Measurements from ENCODE around the gene SYNJ1.
"Not testable (repeated sequence)": the region's sequence is repeated elsewhere in the genome, so short reads cannot be mapped to it uniquely, and the experiment has no call there.

Gene SYNJ1

DNA sequence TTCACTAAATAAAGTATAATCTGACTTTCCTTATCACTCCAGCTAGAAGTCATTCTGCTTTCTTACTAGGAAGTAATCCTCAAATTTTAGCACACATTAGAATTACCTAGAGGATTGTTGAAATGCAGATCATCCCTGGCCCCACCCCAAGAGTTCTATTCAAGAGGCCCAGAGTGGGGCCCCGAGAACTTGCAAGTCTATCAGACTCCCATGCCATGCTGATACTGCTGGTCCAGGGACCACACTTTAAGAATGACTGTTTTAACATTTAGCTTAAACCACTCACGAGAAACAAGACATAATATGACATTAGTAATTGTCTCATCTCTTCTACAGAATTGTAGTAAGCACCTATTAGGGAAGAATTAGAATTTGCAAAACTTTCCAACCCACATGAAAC is 7.7 kb upstream of the SYNJ1 start:
- no peak for DNase-seq

DNA sequence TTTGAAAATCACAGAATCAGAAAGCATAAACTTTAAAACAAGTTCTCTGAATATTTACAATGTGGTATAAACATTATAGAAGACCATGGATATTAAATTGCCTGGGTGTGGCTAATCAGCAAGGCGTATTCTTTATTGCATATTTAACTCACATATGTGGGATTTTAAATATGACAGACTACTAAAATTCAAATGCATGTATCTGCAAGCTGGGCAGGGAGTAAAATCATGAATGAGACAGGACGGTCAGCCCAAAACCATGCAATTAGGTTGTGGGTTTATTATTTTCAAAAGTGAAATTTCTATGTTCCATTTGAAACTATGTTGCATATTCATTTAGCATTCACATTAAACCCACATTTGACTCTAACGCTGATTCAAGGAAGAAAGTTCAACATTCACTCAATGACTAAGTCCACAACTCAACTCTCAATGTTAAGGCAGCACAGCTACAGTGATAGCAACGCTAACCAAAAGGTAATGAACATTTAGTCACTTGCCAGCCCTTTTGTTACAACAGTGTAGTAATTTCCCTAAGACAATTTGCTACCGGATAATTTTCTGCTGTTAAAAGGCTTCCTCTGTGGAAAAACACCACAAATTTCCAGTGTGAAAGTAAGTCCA is 6.3 kb upstream of the SYNJ1 start:
- DNase-seq, result no peak

DNA sequence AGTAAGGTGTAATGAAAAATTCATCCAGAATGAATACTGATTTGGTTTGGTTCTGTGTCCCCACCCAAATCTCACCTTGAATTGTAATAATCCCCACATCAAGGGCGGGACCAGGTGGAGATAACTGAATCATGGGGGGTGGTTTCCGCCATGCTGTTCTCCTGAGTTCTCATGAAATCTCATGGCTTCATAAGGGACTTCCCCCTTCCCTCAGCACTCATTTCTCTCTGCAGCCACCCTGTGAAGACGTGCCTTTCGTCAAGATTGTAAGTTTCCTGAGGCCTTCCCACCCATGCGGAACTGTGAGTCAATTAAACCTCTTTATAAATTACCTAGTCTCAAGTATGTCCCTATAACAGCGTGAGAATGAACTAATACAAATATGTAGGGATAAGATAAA is 5.5 kb upstream of the SYNJ1 start:
- DNase-seq, result no peak

GRCh38 chr21:32732544-32732943 is 4.7 kb upstream of the SYNJ1 start:
- no peak for DNase-seq

- DNase-seq, result no peak
Observed at GRCh38 chr21:32728848-32729247, 1.0 kb upstream of the SYNJ1 start.

- no peak for DNase-seq
Observed at GRCh38 chr21:32728456-32728839, 635 bp upstream of the SYNJ1 start.

DNA sequence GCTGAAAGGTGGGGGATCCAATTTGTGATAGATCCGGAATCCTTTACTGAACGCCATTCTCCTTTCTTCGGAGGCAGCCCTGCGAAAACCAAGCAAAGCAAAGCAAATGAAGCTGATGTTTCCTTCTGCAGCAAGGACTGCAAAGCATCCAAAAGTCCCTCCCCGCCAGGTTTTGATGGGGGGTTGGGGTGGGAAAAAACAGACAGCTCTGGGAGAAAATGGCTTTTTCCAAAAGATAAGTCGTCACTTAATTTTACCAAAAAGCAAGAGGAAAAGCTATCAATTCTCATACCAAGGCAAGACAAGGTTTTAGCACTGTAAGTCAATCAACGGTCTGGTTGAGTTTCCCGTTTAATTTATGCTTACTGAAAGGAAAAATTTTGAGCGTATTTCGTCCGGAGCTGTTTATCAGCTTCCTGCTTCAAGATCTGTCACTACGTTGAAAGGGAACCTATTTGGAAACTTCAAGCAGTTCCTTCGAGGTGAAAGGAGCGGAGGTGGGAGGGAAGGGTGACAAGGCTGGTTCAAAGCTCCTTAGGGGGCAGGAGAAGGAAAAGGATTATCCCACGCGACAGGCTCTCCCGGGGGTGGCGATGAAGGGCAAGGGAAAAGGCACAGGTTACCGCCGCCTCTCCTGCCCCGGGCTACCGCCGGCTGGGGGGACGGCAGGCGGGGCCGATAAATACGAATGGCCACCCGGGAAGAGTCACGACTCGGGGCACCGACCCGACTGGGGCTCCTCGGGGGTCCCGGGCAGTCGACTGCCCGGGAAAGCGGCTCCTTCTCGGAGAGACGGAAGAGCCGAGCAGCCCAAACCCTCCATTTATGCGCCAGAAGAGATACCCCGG is 750 bp downstream of the SYNJ1 start:
- DNase-seq, result no peak

GRCh38 chr21:32719085-32719484 is 8.7 kb downstream of the SYNJ1 start:
- DNase-seq, result no peak

DNA sequence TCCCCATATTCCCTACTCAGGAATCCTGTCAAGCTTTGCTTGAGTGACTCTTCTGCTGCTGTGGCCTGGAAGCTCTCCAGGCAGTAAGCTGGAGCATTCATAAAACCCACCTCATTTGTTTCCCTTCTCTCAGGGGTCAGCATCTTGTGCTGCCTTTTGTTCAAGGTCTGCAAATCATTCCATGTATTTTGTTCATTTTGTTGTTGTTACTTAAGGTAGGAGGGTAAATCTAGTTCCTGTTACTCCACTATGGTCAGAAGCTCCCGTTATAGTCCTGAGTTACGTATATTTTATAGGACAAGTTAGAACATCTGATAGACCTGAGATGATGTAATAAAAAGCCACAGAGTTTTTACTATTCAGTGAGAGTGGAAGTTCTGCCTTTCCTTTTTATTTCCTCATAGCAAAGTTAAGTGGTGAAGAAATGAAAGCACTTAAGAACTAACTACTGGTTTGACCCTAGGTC is 9.9 kb downstream of the SYNJ1 start:
- no peak for DNase-seq

GRCh38 chr21:32716486-32716885 is 11.3 kb downstream of the SYNJ1 start:
- DNase-seq, result no peak

DNA sequence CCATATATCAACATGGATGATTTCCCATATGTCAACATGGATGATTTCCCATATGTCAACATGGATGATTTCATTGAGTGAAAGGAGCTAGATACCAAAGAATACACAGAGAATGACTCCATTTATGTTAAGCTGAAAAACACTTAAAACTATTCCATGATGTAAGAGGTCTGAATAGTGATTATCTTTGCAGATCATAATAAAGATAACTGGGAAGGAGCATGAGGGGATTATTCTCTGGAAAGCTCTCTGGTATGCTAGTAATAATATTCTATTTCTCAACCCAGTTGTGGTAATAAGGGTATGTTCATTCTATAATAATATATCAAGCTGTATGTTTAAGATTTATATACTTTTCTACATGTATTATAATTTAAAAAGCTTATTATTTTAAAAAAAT is 14.1 kb downstream of the SYNJ1 start:
- no peak for DNase-seq

GRCh38 chr21:32712641-32713040 is 15.2 kb downstream of the SYNJ1 start:
- no peak for DNase-seq

DNA sequence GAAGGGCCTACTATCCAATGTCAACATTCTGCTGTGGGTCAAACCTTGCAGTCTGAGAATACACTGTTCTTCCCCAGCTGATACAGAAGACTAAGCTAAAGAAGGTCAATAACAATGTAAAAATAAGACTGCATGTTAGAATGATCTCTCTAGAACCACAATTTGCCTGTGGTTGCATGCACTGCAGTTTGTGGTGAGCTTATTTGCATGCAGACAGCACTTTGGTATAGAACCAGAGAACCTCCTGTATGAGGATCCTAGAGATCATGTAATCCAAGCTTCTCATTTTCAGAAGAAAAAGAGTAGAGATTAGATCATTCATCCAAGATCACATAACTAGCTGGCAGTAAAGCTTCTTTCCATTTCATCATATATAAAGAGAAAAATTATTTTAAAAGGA is 15.8 kb downstream of the SYNJ1 start:
- no peak for DNase-seq

DNA sequence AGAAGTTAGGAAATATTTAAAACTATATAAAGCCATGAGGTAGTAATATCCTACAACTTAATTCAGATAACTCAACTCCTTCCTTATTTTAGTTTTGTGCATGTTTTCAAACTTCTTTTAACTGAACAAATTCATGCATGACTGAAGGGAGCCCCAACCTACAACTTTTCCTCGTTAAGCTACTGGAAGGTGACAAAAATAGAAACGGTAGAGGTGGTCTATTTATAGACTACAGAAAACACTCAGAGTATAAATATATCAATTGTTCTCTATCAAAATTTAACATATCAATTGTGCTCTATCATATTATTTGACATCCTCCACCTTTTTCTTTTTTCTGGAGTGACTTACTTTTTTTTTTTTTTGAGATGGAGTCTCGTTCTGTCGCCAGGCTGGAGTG is 16.8 kb downstream of the SYNJ1 start:
- no peak for DNase-seq

- DNase-seq, result no peak
Observed at GRCh38 chr21:32710069-32710784, 17.6 kb downstream of the SYNJ1 start.

- no peak for DNase-seq
Observed at GRCh38 chr21:32708069-32708468, 19.7 kb downstream of the SYNJ1 start.

DNA sequence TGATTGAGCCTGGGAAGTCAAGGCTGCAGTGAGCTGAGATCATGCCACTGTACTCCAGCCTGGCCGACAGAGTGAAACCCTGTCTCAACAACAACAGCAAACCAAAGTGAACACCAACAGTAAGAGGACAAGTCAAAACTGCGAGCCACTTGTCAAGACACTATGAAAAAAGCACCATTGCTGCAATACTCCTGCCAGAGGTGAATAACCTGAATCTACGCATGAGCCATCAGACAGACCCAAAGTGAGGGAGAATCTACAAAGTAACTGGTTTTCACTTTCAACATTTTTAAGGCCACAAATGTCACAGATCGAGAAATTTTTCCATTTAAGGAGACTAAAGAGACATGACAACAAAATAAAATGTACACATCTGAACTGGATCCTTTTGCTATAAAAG is 21.9 kb downstream of the SYNJ1 start:
- no peak for DNase-seq

GRCh38 chr21:32705139-32705538 is 22.7 kb downstream of the SYNJ1 start:
- no peak for DNase-seq

DNA sequence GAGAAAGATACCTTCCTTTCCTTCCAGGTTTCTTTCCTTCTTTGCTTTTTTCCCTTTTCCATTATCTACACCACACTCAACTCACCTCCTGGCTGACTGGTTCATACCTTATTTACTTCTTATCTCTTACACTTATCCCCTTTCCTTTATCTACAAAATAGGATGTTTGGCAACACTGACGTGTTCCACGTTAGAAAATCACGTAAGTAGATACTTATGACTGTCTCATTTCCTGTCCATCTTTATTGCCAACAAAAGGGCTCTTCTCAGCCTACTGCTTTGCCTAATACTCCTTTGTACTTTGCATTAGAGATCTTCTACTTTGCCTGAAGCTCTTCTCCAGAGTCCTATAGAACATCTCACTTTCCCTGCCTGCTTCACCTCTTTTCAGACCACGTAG is 25.1 kb downstream of the SYNJ1 start:
- no peak for DNase-seq

- no peak for DNase-seq
Observed at GRCh38 chr21:32698971-32699693, 28.7 kb downstream of the SYNJ1 start.

DNA sequence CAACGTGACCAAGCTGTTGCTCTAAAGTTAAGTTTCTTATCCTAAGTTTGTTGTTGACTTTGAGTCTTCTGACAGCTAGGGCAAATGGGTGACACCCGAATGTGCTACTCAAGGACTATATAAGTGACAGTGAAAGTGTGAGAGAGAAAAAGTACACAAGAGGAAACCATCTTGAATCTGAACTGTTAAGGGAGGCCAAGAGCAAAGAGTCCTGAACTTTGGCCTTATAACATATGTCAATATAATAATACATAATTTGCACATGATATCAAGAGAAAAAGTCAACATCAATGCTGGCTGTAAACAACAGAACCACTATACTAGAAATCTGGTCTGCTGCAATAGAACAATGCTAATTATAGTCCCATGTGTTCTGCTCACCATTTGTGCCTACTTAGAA is 29.5 kb downstream of the SYNJ1 start:
- no peak for DNase-seq

DNA sequence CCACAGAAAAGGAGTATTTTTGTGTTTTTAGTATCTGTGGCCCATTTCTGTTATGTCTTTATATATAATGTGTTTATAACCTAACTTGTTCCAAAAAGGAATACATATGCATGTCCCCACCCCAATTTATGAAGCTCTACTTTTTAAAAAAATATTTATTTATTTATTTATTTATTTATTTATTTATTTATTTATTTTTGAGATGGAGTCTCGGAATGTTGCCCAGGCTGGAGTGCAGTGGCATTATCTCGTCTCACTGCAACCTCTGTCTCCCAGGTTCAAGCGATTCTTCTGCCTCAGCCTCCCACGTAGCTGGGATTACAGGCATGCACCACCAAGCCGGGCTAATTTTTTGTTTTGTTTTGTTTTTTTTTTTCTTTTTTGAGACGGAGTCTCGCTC is 32.3 kb downstream of the SYNJ1 start:
- DNase-seq, result not testable (repeated sequence)

- no peak for DNase-seq
Observed at GRCh38 chr21:32693581-32693980, 34.2 kb downstream of the SYNJ1 start.
